DND-41 (cell line): ENCODE measurements around the gene MPPE1.

Experiments
- EZH2 ChIP-seq: IDR thresholded peaks from 3 replicates; pipeline ENCODE4 v1.6.1; 2012; ENCODE audit warnings: borderline replicate concordance, low read depth, mild to moderate bottlenecking, moderate library complexity, low read length, inconsistent platforms; ENCODE audit not compliant: severe bottlenecking
- TF ChIP-seq, protein P1 (sequence below): IDR thresholded peaks from 2 replicates; pipeline ENCODE4 v1.5.1; 2012; ENCODE audit warnings: borderline replicate concordance, low read length, moderate library complexity, mild to moderate bottlenecking; ENCODE audit not compliant: poor library complexity, severe bottlenecking; ENCODE audit errors: extremely low read depth

GRCh38 chr18:11888726-11889125 lies 19.4 kb downstream of the MPPE1 start:
- TF ChIP-seq, protein P1, sequence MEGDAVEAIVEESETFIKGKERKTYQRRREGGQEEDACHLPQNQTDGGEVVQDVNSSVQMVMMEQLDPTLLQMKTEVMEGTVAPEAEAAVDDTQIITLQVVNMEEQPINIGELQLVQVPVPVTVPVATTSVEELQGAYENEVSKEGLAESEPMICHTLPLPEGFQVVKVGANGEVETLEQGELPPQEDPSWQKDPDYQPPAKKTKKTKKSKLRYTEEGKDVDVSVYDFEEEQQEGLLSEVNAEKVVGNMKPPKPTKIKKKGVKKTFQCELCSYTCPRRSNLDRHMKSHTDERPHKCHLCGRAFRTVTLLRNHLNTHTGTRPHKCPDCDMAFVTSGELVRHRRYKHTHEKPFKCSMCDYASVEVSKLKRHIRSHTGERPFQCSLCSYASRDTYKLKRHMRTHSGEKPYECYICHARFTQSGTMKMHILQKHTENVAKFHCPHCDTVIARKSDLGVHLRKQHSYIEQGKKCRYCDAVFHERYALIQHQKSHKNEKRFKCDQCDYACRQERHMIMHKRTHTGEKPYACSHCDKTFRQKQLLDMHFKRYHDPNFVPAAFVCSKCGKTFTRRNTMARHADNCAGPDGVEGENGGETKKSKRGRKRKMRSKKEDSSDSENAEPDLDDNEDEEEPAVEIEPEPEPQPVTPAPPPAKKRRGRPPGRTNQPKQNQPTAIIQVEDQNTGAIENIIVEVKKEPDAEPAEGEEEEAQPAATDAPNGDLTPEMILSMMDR, result no peak
- no peak for TF ChIP-seq EZH2
